G401 (cell line): ENCODE measurements around the gene DPYSL4. TPM values are rescaled to one million over a fixed set of nuclear protein-coding genes. Genes with fewer than 3 reads are reported as not detected.
"Not testable (repeated sequence)": the region's sequence is repeated elsewhere in the genome, so short reads cannot be mapped to it uniquely, and the experiment has no call there.

Source experiments
- DNase-seq: peaks from one replicate; pipeline ENCODE4 v3.0.0-alpha.2; 2015; ENCODE audit warnings: low spot score
- in situ Hi-C: cut with HindIII; loops from 2 replicates; pipeline ENCODE4 v1.10.0; 2016; ENCODE audit warnings: low sequenced_read_pairs, mixed read lengths
- total RNA-seq: library from RNA; depleted of rRNA; stranded (reverse); fragments of >200 nt; shearing (Covaris generic); gene quantifications from 2 replicates; pipeline ENCODE4 v1.2.3, GENCODE V29; 2014

Gene DPYSL4
- total RNA-seq, 1 experiment from 2014 or later, result 6.0 TPM

DNA sequence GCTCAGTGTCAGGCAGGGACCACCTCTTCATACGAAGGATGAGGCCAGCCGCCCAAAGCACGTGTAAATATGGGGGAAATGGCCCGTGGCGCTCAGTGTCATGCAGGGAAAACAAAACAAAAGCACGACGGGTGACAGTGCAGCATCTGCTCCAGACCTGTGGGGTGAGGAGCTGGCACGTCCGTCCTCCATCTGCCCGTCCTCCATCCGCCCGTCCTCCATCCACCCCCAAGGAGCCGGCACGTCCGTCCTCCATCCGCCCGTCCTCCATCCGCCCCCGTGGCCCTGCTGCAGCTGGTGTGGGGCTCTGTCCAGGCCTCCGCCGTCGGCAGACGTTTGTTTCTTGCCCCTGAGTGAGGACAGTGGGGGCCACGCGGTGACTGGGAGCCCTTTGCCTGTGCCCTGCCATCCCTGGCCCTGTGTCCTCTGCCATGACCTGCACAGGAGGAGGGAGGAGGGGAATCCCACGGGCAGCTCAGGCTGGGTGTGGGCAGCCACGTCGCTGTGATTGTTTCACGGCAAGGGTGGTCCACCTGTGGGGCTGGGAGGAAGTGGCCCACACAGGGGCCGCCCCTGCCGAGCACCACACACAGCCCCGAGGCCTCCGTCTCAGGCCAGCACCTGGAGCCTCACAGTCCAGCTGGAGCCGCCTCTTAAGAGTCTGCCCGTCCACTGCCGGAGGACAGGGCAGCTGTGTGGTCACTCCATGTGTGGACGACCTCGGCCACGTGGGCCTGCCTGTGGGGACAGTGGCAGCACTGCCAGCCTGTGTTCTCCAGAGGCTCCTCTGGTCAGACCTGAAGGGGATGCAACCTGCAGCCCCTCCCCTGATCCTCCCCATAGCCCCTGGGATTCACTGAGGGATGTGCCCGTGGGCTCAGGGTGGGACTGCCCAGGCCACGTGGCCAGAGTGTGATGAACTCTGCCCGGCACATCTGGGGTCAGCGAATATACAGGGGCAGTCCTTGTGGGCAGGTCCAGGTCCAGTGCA lies 38.2 kb upstream of the DPYSL4 start:
- DNase-seq, result no peak
- in situ Hi-C loops, result no loop called here

DNA sequence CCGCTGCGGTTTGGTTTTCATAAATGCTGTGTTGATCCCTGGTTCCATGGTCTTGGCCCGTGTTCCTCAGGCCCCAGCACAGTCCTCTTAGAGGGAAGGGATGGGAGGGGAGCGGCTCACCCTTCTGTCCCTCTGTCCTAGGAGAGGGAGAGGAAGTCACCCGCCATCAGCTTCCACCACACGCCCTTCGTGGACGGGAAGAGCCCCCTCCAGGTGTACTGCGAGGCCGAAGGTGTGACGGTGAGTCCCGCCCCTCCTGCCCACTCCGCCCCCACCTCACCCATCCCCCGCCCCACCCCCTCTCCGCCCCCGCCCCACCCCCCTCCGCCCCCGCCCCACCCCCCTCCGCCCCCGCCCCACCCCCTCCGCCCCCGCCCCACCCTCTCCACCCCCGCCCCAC lies 37.5 kb upstream of the DPYSL4 start:
- DNase-seq, result no peak

DNA sequence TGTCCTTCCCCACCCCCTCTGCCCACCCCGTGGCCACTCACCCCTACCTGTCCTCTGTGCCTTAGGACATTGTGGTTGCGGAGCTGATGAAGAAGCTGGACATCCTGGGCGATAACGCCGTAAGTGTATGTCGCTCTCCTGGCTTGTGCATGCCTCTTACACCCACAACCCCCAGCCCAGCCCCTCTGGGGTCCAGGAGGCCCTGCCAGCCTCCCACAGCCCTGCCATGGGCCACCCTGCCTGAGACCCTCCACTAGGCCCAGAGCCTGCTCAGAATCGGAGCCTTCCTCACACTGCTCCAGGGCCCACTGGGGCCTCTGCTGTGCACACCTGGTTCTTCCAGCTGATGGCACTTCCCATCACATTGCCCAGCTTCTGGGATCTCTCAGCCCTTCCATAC lies 36.8 kb upstream of the DPYSL4 start:
- in situ Hi-C loops, result no loop called here
- no peak for DNase-seq

More for the DNA sequence above, 37.5 kb upstream of the DPYSL4 start:
- in situ Hi-C loops, result no loop called here

DNA sequence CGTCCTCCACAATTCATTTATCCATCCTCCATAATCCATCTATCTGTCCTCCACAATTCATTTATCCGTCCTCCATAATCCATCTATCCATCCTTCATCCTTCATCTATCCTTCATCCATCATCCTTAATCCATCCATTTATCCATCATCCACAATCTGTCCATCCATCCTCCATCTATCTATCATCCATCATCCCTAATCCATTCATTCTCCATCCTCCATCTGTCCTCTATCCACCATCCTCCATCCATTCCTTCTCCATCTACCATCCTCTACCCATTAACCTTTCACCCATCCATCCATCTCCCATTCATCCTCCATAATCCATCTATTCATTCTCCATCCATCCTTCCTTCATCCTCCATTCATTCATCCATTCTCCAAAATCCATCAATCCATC lies 36.0 kb upstream of the DPYSL4 start:
- no peak for DNase-seq
- in situ Hi-C loops, result no loop called here

DNA sequence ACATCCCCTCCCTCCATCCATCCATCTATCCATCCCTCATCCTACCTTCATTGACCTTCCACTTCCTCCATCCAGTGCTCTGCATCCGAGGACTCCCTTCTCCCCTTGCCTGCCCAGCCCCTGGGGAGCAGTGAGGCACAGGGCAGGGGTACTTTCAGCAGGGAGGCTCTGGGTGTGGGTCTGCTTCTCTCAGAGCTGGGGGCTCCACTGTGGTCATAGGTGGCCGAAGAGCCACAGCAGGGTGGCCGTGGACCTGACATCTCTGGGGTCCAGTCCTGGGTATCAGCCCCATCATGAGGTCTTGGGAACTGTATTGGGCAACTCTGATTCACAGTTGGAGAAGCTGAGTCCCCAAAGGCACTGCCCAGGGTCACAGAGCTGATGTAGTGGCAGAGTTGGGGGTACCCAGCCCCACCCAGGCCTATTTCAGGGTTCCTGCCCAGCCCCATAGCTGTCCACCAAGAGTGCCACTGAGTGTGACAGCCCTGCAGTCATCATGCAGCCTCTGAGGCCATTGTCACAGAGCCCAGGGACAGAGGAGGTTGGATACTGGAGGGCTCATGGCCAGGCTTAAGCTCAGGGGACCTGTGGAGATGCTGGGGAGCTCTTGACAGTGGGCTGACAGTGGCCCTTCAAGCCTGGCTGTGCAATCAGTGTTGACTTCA lies 35.3 kb upstream of the DPYSL4 start:
- no peak for DNase-seq
- in situ Hi-C loops, result no loop called here

DNA sequence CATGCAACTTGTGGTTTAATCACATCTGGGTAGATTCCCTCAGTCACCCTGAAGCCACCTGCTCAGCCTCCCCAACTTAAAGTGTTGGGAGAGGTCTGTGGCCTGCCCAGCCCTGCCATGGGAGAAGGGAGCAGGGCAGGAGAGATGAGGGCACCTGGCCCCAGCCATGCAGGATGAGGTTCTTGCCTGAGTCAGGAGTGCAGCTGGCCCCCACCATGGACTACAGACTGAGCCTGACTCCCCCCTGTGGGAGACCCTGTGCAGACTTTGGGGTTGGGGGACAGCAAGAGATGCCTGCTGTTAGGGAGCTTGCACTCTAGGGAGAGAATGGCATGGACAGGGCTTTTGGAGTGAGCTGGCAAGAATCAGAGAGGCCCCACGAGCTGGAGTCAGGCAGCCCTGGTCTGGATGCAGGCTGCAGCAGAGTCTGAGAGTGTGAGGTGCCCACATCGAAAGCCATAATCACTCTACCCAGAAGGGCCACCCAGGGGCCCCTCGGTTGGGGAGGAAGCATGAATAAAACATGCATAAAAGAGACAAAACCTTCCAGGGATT lies 34.7 kb upstream of the DPYSL4 start:
- DNase-seq, result no peak
- in situ Hi-C loops, result no loop called here

DNA sequence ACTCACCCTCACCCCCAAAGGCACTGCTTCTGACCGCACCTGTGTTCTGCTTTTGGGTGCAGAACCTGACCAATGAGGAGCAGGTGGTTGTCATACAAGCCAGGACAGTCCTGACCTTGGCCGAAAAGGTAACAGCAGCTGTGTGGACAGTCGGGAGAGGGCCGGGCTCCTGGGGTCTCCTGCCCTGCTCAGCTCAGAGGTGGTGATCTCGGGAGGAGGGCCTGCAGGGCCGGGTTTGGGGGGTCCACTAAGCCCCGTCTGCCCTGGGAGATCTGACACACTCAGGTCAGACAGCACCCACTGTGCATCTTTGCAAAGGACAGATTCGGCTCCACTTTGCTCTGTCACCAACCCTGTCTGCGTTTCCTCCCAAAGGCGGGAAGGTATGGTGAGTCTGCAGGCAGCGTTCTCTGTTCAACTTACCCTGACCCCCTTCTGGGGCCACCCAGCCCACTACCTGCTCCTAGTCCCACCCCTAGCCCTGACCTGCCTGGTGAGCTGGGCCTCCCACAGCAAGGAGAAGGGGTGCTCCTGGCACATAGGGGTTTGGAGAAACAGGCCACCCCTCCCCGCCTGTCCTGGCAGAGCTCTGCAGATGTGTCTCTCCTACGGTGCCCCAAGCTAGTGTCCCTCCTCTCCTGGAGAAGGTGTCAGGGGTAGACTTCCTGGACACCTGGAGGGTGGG lies 33.7 kb upstream of the DPYSL4 start:
- in situ Hi-C loops, result no loop called here

DNA sequence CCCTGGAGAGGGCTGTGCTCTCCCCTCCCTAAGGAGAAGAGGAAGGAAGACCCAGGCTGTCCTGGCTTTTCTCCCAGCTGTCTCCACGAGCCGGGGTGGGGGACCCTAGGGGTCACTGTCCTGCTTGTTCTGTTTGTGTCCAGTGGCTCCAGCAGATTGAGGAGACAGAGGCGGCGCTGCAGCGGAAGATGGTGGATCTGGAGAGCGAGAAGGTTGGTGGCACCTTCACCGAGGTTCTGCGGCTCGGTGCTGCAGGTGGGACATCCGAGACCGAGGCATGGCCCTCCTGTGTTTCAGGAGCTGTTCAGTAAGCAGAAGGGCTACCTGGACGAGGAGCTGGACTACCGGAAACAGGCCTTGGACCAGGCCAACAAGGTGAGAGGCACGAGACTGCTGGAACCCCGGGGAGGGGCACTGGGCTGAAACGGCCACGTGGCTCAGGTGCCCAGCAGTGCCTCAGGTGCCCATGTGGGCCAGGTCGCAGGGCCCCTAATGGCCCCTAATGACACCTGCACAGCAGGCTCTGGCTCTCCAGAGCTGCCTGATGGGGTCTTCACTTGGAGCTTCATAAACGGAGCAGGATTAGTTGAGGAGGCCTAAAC lies 33.0 kb upstream of the DPYSL4 start:
- no peak for DNase-seq
- in situ Hi-C loops, result no loop called here

More for the DNA sequence above, 33.7 kb upstream of the DPYSL4 start:
- DNase-seq, result no peak

DNA sequence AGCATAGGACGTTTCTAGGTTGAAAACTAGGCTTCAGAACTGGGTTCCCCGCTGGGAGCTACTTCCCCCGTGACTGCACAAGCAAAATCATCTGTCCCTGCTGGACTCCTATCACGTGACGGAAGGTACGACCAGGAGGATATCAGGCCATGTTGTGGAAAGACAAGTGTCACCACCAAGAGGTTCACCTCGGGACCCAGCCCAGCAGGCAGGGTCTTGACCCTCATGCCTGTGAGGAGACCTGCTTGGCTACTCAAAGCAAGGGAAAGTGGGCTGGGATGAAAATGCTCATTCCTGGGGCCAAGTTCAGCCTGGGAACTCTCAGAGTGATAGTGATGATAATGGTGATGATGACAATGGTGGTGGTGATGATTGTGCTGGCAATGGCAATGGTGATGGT lies 32.3 kb upstream of the DPYSL4 start:
- in situ Hi-C loops, result no loop called here
- DNase-seq, result no peak

DNA sequence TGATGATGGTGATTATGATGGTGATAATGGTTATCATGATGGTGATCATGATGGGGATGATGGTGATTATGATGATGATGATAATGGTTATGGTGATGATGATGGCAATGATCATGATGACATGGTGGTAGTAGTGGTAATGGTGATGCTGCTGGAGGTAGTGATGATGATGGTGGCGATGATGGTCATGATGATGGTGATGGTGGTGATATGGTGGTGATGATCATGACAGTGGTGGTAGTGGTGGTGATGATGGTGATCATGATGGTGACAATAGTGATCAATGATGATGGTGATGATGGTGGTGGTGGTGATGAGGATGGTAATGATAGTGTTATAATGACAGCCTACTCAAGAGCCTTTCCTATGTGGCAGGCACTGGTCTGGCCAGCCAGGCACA lies 31.8 kb upstream of the DPYSL4 start:
- no peak for DNase-seq
- in situ Hi-C loops, result no loop called here

DNA sequence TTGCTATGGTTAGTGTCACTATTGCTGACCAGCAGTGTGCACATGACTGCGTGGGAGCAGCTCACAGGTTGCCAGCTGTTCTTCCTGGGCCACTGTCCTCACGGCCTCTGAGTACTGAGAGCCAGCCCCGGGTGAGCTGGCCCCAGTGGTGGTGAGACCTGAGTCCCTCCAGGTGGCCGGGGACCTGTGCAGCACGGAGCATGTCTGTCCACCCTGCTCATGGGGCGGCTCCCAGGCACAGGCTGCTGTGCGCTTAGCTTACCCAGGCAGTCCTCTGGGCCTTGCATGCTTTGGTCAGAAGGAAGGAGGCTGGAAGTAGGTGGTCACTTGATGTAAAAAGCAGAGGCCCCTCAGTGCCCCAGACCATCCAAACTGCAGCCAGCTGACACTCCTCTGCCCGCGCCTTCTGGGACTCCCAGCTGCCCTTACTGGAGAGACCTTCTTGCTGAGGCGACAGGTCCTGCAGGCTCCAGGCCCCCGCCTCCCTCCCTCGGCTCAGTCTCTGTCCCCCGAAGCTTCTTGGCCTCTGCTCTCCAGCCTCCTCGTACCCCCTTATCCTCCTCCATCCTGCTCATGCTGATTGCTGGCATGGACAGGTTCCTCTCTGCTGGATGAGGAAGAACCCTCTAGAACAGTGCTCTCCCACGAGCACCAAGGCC lies 30.9 kb upstream of the DPYSL4 start:
- in situ Hi-C loops, result no loop called here
- DNase-seq, result no peak

DNA sequence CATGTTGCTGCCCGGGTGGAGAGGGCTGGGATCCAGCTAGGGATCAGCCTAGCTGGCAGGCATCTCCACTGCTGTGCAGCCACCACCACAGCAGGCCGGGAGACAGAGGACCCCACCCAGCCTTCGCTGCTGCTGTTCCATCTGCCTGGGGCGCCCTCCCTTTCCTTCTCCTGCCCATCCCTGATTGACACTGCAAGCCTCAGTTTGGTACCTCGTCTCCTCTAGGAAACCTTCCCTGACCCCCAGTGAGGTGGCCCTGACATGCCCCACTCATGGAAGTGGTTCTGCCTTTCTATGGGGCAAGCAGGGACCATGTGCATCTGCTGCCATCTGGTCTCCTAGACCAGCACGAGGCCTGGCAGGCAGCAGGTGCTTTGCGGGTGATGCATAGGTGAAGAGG lies 30.4 kb upstream of the DPYSL4 start:
- in situ Hi-C loops, result no loop called here
- peak; percentile 61 for DNase-seq

DNA sequence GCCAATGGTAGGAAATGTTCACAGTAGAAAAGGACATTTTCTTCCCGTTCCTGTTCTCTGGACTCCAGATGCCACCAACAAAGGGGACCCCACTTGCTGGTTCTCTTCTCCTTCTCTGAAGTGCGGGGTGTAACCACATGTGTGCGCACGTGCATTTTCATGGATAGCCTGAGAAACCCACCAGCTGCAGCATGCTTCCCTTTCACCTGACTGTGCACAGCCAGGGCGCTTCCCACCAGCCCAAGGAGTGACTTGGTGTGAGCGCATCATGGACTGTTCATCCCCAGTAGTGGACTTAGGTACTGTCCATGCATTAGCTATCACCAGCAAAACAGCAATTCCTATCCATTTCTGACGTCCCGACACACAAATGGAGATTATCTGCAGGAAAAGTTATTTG lies 29.6 kb upstream of the DPYSL4 start:
- DNase-seq, result no peak
- in situ Hi-C loops, result no loop called here

DNA sequence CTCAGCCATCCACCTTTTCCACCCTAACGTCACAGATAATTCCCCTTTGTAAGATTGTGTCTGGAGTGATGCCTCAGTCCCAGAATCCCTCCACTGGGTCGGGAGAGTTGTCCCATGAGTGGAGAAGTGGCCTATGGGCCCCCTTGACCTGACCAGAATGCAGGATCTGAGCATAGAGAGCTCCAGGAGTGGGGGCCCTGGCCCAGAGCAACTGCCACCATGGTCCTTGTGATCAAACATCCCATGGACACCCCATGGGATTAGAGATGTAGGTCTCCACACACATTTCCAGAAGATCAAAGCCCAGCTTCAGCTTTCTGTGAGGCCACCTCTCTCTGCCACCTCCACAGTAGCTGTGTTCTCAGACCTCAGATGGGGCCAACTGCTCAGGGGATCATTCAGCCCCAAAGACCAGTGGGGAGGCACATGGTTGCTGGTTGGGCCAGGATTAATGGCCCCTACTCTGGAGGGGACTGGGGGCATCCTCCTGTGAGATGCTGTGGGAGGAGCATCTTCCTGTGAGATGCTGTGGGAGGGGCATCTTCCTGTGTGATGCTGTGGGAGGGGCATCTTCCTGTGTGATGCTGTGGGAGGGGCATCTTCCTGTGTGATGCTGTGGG lies 28.5 kb upstream of the DPYSL4 start:
- in situ Hi-C loops, result no loop called here
- DNase-seq, result no peak

DNA sequence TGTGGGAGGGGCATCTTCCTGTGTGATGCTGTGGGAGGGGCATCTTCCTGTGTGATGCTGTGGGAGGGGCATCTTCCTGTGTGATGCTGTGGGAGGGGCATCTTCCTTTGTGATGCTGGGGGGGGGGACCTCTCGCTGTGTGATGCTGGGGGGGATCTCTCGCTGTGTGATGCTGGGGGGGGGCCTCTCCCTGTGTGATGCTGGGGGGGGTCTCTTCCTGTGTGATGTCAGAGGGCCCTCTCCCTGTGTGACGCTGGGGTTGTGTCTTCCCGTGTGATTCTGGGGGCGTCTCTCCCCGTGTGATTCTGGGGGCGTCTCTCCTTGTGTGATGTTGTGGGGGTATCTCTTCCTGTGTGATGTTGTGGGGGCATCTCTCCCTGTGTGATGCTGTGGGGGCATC lies 27.9 kb upstream of the DPYSL4 start:
- in situ Hi-C loops, result no loop called here
- DNase-seq, result no peak

DNA sequence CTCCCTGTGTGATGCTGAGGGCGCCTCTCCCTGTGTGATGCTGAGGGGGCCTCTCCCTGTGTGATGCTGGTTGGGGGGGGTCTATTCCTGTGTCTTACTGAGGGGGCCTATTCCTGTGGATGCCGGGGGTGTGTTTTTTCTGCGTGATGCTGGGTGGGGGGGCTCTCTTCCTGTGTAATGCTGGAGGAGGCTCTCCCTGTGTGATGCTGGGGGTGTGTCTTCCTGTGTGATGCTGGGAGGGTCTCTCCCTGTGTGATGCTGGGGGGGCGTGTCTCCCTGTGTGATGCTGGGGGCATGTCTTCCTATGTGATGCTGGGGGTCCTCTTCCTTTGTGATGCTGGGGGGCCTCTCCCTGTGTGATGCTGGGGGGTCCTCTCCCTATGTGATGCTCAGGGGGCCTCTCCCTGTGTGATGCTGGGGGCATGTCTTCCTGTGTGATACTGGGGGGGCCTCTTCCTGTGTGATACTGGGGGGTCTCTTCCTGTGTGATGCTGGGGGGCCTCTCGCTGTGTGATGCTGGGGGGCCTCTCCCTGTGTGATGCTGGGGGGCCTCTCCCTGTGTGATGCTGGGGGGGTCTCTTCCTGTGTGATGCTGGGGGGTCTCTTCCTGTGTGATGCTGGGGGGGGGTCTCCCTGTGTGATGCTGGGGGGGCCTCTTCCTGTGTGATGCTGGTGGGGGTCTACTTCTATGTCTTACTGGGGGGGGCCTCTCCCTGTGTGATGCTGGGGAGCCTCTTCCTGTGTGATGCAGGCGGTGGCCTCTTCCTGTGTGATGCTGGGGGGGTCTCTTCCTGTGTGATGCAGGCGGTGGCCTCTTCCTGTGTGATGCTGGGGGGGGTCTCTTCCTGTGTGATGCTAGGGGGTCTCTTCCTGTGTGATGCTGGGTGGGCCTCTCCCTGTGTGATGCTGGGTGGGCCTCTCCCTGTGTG lies 27.2 kb upstream of the DPYSL4 start:
- DNase-seq, in situ Hi-C loops: not testable (repeated sequence)

DNA sequence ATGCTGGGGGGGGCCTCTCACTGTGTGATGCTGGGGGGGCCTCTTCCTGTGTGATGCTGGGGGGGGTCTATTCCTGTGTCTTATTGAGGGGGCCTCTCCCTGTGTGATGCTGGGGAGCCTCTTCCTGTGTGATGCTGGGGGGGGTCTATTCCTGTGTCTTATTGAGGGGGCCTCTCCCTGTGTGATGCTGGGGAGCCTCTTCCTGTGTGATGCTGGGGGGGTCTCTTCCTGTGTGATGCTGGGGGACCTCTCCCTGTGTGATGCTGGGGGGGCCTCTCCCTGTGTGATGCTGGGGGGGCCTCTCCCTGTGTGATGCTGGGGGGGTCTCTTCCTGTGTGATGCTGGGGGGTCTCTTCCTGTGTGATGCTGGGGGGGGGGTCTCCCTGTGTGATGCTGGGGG lies 26.5 kb upstream of the DPYSL4 start:
- DNase-seq, in situ Hi-C loops: not testable (repeated sequence)
